ENCODE measurements around the gene TRIM58. TPM values are rescaled to one million over a fixed set of nuclear protein-coding genes. Genes with fewer than 3 reads are reported as not detected.

TRIM58 gene, protein sequence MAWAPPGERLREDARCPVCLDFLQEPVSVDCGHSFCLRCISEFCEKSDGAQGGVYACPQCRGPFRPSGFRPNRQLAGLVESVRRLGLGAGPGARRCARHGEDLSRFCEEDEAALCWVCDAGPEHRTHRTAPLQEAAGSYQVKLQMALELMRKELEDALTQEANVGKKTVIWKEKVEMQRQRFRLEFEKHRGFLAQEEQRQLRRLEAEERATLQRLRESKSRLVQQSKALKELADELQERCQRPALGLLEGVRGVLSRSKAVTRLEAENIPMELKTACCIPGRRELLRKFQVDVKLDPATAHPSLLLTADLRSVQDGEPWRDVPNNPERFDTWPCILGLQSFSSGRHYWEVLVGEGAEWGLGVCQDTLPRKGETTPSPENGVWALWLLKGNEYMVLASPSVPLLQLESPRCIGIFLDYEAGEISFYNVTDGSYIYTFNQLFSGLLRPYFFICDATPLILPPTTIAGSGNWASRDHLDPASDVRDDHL
- total RNA-seq, result under 1 TPM in 1 of 2 experiments, not detected in 1; 0.45 TPM

DNA sequence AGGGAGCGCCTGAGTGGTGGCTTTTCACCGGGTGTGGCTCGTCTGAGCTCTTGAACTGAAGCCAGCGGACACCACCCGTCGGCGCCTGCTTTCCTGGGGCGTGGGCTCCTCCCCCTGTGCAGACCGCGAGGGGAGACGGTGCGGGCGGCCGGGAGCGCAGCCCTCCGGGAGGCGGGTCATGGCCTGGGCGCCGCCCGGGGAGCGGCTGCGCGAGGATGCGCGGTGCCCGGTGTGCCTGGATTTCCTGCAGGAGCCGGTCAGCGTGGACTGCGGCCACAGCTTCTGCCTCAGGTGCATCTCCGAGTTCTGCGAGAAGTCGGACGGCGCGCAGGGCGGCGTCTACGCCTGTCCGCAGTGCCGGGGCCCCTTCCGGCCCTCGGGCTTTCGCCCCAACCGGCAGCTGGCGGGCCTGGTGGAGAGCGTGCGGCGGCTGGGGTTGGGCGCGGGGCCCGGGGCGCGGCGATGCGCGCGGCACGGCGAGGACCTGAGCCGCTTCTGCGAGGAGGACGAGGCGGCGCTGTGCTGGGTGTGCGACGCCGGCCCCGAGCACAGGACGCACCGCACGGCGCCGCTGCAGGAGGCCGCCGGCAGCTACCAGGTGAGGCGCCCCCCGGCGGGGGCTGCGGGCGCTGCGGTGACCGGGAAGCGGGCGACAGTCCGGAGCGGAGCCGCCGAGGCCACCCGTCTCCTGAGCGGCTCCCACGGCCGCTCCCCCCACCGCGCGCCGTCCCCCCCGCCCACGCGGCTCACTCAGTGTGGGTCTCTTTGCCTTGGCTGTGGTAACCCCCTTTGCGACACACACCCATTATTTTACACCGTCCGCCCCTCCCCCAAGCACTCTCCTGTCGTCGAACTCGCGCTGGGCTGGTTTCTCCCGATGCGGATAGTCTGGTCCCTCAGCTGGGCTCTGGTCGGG, at the start of gene TRIM58:
Gene TRIM58, plus strand, starts transcription at position 119 of the 916 bp plus-strand sequence. Its CDS starts 60 bp downstream, at position 179.
- Mint-ChIP-seq H3K9me3 (ENCODE audit: low read depth) (no peaks in the 10 kb centered on the region), H3K4me1 (peaks cover 9% of the 10 kb centered on the region), H3K4me3 (peak within 1 kb of the TSS; percentile 63), H3K27me3 (peaks cover 27% of the 10 kb centered on the region), H3K36me3 (peaks cover 1% of the 10 kb centered on the region), H3K27ac (peak within 1 kb of the TSS; percentile 68)
- ATAC-seq, result peak; percentile 78
- CTCF ChIA-PET, result no interaction called here
- no peak for DNase-seq

DNA sequence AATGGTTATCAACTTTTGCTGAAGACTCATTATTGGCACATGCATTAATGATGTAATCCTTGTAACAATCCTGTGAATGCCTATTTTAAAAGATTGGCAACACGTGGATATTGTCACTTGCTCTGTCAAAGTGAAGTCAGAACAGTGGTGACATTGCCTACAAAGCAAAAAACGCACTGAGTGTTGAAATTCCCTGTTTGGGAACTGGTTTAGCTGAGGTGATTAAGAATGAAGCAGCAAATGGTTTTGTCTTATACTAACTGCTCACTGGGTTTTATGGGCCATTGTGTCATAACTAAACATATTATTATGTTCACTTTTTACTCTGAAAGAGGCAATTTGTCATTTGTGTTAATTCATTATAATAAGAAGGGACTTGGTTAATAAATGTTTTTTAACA, 44.4 kb upstream of the TRIM58 start:
- DNase-seq (no peak), ATAC-seq (no peak)
- CTCF ChIA-PET, result no interaction called here
- Mint-ChIP-seq H3K27ac (no peak overlapping the region), H3K36me3 (no peaks in the 10 kb centered on the region), H3K4me1 (no peaks in the 10 kb centered on the region), H3K9me3 (ENCODE audit: low read depth) (no peaks in the 10 kb centered on the region), H3K27me3 (no peaks in the 10 kb centered on the region), H3K4me3 (no peak overlapping the region)

DNA sequence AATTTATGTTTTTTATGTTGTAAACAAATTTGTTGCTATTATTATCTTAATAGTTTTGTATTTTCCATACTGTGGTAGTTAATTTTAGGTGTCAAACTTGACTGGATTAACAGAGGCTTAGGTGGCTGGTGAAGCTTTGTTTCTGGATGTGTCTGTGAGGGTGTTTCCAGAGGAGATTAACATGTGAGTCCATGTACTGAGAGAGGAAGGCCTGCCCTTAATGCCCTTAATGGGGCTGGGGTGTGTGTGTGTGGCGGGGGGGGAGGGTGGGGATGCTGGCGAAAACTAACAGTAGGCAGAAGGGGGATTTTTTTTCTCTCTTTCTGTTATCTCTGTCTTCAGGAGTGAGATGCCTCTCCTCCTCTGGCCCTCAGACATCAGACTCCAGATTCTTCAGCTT, 34.9 kb upstream of the TRIM58 start:
- no peaks in the 10 kb centered on the region for H3K27me3 Mint-ChIP-seq
- H3K27ac Mint-ChIP-seq, result no peak overlapping the region
- H3K4me1 Mint-ChIP-seq, result no peaks in the 10 kb centered on the region
- DNase-seq (no peak), ATAC-seq (no peak)
- H3K4me3 Mint-ChIP-seq, result no peak overlapping the region
- CTCF ChIA-PET, result no interaction called here
- H3K9me3 Mint-ChIP-seq (ENCODE audit: low read depth), result peaks cover 2% of the 10 kb centered on the region
- no peaks in the 10 kb centered on the region for H3K36me3 Mint-ChIP-seq

- no peaks in the 10 kb centered on the region for H3K36me3 Mint-ChIP-seq
- no peak within 1 kb of the TSS for H3K27ac Mint-ChIP-seq
- H3K27me3 Mint-ChIP-seq, result no peaks in the 10 kb centered on the region
- H3K9me3 Mint-ChIP-seq (ENCODE audit: low read depth), result peaks cover 2% of the 10 kb centered on the region
- ATAC-seq (no peak), DNase-seq (no peak)
- CTCF ChIA-PET, result no interaction called here
- H3K4me1 Mint-ChIP-seq, result no peaks in the 10 kb centered on the region
- no peak within 1 kb of the TSS for H3K4me3 Mint-ChIP-seq
These were observed 33.0 kb upstream of the TRIM58 start, which contains the start of gene OR14A16 for GRCh38 chr1:247824023-247824422. TSS of gene OR14A16 (minus strand) at chr1:247824119. CDS start at chr1:247815729, 8,390 bp downstream.

DNA sequence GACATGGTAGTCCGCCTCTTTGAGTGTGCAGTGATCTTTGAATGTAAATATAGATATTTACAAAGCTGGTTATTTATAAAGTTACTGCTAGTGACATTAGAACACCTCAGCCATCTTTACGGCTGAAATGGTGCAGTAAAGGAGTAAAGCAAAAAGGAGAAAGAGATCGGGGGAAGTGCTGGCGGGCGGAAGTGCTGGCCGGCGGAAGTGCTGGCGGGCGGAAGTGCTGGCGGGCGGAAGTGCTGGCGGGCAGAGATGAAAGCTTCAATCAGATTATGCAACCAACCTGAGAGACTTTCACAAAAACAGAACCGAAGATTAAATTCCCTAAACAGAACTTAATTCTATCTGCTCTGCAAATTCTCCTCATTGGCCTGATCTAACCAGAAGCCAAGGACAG, 31.6 kb upstream of the TRIM58 start:
- Mint-ChIP-seq H3K4me1 (no peaks in the 10 kb centered on the region), H3K9me3 (ENCODE audit: low read depth) (no peaks in the 10 kb centered on the region), H3K27ac (no peak overlapping the region), H3K4me3 (no peak overlapping the region), H3K36me3 (no peaks in the 10 kb centered on the region), H3K27me3 (no peaks in the 10 kb centered on the region)
- ATAC-seq (no peak), DNase-seq (no peak)
- CTCF ChIA-PET, result no interaction called here

- H3K9me3 Mint-ChIP-seq (ENCODE audit: low read depth), result no peaks in the 10 kb centered on the region
- no peaks in the 10 kb centered on the region for H3K27me3 Mint-ChIP-seq
- no peak for DNase-seq
- H3K4me3 Mint-ChIP-seq, result no peak overlapping the region
- H3K36me3 Mint-ChIP-seq, result no peaks in the 10 kb centered on the region
- ATAC-seq, result no peak
- H3K4me1 Mint-ChIP-seq, result no peaks in the 10 kb centered on the region
- CTCF ChIA-PET, result no interaction called here
- no peak overlapping the region for H3K27ac Mint-ChIP-seq
These were observed 27.3 kb upstream of the TRIM58 start for GRCh38 chr1:247829656-247830055.

DNA sequence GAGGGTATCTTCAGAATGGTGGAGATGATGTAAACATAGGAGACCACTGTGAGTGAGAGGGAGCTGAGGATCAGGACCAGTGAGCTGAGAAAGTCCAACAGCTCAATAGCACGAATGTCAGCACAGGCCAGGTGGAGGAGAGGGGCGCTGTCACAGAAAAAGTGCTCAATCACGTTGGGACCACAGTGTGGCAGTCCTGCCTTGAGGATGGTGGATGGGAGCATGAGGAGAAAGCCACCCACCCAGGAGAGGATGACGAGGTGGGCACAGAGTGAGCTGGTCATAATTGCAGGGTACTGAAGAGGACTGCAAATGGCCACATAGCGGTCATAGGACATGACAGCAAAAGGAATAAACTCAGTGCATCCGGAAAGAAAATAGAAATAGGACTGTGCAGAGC, 23.4 kb upstream of the TRIM58 start:
- CTCF ChIA-PET, result no interaction called here
- Mint-ChIP-seq H3K9me3 (ENCODE audit: low read depth) (no peaks in the 10 kb centered on the region), H3K27me3 (no peaks in the 10 kb centered on the region), H3K36me3 (no peaks in the 10 kb centered on the region), H3K4me3 (no peak overlapping the region), H3K27ac (no peak overlapping the region), H3K4me1 (no peaks in the 10 kb centered on the region)
- ATAC-seq (no peak), DNase-seq (no peak)

GRCh38 chr1:247840818-247841217, 16.2 kb upstream of the TRIM58 start:
- Mint-ChIP-seq H3K27me3 (no peaks in the 10 kb centered on the region), H3K36me3 (no peaks in the 10 kb centered on the region), H3K4me1 (no peaks in the 10 kb centered on the region), H3K9me3 (ENCODE audit: low read depth) (no peaks in the 10 kb centered on the region), H3K27ac (no peak overlapping the region), H3K4me3 (no peak overlapping the region)
- CTCF ChIA-PET, result no interaction called here
- DNase-seq (no peak), ATAC-seq (no peak)

- H3K4me1 Mint-ChIP-seq, result no peaks in the 10 kb centered on the region
- H3K27me3 Mint-ChIP-seq, result no peaks in the 10 kb centered on the region
- no peaks in the 10 kb centered on the region for H3K9me3 Mint-ChIP-seq (ENCODE audit: low read depth)
- H3K36me3 Mint-ChIP-seq, result no peaks in the 10 kb centered on the region
- DNase-seq, result no peak
- CTCF ChIA-PET, result no interaction called here
- no peak for ATAC-seq
- no peak within 1 kb of the TSS for H3K4me3 Mint-ChIP-seq
- H3K27ac Mint-ChIP-seq, result no peak within 1 kb of the TSS
These were observed 15.2 kb upstream of the TRIM58 start, which contains the start of gene OR11L1 for GRCh38 chr1:247841796-247842195. TSS of gene OR11L1 (minus strand) at chr1:247841896. CDS start at chr1:247841896, 0 bp downstream.

DNA sequence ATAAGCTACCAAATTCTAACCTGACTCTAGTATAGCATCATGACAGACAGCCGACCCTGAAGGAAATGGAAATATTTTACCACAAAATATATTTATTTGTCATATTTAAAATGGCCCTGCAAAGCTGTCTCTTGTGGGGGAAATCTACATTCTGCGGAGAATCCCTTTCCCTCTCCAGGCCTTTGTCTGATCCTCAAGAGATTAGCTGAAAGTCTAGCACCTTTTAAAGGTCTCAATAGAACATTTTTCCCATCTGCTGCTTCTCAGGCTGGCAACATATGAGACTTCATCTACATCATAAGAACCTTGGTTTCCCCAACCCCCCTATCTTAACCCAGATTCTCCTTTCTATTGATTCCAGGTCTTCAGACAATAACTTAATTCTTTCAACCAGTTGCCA, 13.6 kb upstream of the TRIM58 start:
- no peak for ATAC-seq
- CTCF ChIA-PET, result no interaction called here
- H3K27ac Mint-ChIP-seq, result no peak overlapping the region

DNA sequence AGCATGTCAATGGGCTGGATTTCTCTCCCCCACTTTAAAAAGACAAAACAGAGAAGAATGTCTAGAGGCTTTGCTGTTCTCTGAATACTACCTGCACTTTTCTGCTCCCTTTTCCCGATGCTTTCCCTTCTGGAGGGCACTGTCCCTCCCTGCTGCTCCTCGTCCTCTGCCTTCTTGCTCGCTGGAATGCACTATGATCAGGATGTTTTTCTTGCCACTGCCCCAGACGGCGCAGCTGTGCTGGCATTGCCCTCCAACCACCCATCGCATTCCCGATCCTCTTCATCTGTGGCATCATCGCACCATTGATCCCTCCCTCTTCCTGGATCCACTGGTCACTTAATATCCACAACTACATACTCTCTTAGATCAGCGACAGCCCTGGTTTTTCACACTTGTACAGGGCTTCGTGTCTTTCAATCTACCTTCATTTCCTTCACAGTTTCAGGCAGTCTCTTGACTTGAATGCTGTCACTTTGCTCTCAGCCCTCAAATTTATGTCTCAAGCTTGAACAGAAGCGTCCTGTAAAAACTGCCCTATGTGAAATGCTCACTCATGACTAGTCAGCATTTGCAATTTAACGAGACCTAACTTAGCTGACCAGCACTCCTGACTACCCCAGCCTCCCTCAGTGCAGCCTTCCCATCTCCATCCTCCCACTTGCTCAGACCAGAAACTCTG, 11.8 kb upstream of the TRIM58 start:
- no peak overlapping the region for H3K27ac Mint-ChIP-seq
- H3K36me3 Mint-ChIP-seq, result no peaks in the 10 kb centered on the region
- CTCF ChIA-PET, result no interaction called here
- no peaks in the 10 kb centered on the region for H3K4me1 Mint-ChIP-seq
- ATAC-seq (no peak), DNase-seq (no peak)
- no peaks in the 10 kb centered on the region for H3K9me3 Mint-ChIP-seq (ENCODE audit: low read depth)
- no peaks in the 10 kb centered on the region for H3K27me3 Mint-ChIP-seq
- no peak overlapping the region for H3K4me3 Mint-ChIP-seq

More for the DNA sequence above, 13.6 kb upstream of the TRIM58 start:
- Mint-ChIP-seq H3K4me1 (no peaks in the 10 kb centered on the region), H3K4me3 (no peak overlapping the region), H3K27me3 (no peaks in the 10 kb centered on the region), H3K36me3 (no peaks in the 10 kb centered on the region), H3K9me3 (ENCODE audit: low read depth) (no peaks in the 10 kb centered on the region)
- no peak for DNase-seq

- DNase-seq, result no peak
- Mint-ChIP-seq H3K4me3 (no peak overlapping the region), H3K27ac (no peak overlapping the region), H3K27me3 (no peaks in the 10 kb centered on the region), H3K36me3 (no peaks in the 10 kb centered on the region), H3K9me3 (ENCODE audit: low read depth) (no peaks in the 10 kb centered on the region), H3K4me1 (no peaks in the 10 kb centered on the region)
- ATAC-seq, result no peak
- CTCF ChIA-PET, result no interaction called here
These were observed 11.3 kb upstream of the TRIM58 start for GRCh38 chr1:247845693-247846017.

- CTCF ChIA-PET, result no interaction called here
- no peaks in the 10 kb centered on the region for H3K4me1 Mint-ChIP-seq
- H3K27ac Mint-ChIP-seq, result no peak overlapping the region
- DNase-seq (no peak), ATAC-seq (no peak)
- H3K27me3 Mint-ChIP-seq, result no peaks in the 10 kb centered on the region
- H3K4me3 Mint-ChIP-seq, result no peak overlapping the region
- H3K9me3 Mint-ChIP-seq (ENCODE audit: low read depth), result no peaks in the 10 kb centered on the region
- no peaks in the 10 kb centered on the region for H3K36me3 Mint-ChIP-seq
These were observed 8.6 kb upstream of the TRIM58 start for GRCh38 chr1:247848346-247848745.
